HUES64 (cell line): ENCODE data around the gene CHMP3.

Experiments
- H3K27ac ChIP-seq: 2 replicates; pipeline ENCODE4 v1.7.0; 2013; ENCODE audit warnings: low read depth, low read length, inconsistent platforms
- H3K27me3 ChIP-seq: 2 replicates; pipeline ENCODE4 v1.6.1; 2013; ENCODE audit warnings: mild to moderate bottlenecking, low read length; ENCODE audit not compliant: insufficient read depth
- H3K36me3 ChIP-seq: 2 replicates; pipeline ENCODE4 v1.6.1; 2013; ENCODE audit warnings: mild to moderate bottlenecking, low read length; ENCODE audit not compliant: insufficient read depth
- H3K4me1 ChIP-seq: 2 replicates; pipeline ENCODE4 v1.6.1; 2013; ENCODE audit warnings: mild to moderate bottlenecking, low read length, moderate library complexity; ENCODE audit not compliant: insufficient read depth
- H3K4me3 ChIP-seq: 2 replicates; pipeline ENCODE4 v1.5.1; 2013; ENCODE audit warnings: mild to moderate bottlenecking, low read length, moderate library complexity
- H3K9ac ChIP-seq: 2 replicates; pipeline ENCODE4 v1.6.1; 2013; ENCODE audit warnings: mild to moderate bottlenecking, low read depth, low read length
- H3K9me3 ChIP-seq: 2 replicates; pipeline ENCODE4 v1.6.1; 2013; ENCODE audit warnings: low read depth, low read length; ENCODE audit not compliant: insufficient read depth
- WGBS: fragments of 150-250, 120-280 bp; methylation state at CpG from one replicate; pipeline ENCODE4 v1.1.7; 2013; ENCODE audit warnings: missing lambda C conversion rate; 5-methylcytosine and 5-hydroxymethylcytosine counted together

CHMP3 gene

GRCh38 chr2:86466306-86466705 is 96.9 kb downstream of the CHMP3 start:
- 97% methylated on average over 1 of the region's 1 CpG for WGBS

GRCh38 chr2:86464652-86465051 is 98.6 kb downstream of the CHMP3 start:
- no peaks in the 10 kb centered on the region for H3K9me3 ChIP-seq
- H3K27me3 ChIP-seq: no peaks in the 10 kb centered on the region
- H3K9ac ChIP-seq: no peak overlapping the region
- WGBS: 77% methylated on average over 3 of the region's 3 CpGs
- no peak overlapping the region for H3K4me3 ChIP-seq
- H3K36me3 ChIP-seq: peaks cover 100% of the 10 kb centered on the region
- no peaks in the 10 kb centered on the region for H3K4me1 ChIP-seq
- H3K27ac ChIP-seq: no peak overlapping the region

More at GRCh38 chr2:86466306-86466705, 96.9 kb downstream of the CHMP3 start:
- Histone ChIP-seq H3K9me3 (no peaks in the 10 kb centered on the region), H3K9ac (no peak overlapping the region), H3K4me1 (no peaks in the 10 kb centered on the region), H3K36me3 (peaks cover 99% of the 10 kb centered on the region), H3K27me3 (no peaks in the 10 kb centered on the region), H3K4me3 (no peak overlapping the region), H3K27ac (no peak overlapping the region)

- Histone ChIP-seq H3K9me3 (no peaks in the 10 kb centered on the region), H3K4me1 (no peaks in the 10 kb centered on the region), H3K27ac (no peak overlapping the region), H3K4me3 (no peak overlapping the region), H3K27me3 (no peaks in the 10 kb centered on the region), H3K36me3 (peaks cover 100% of the 10 kb centered on the region), H3K9ac (no peak overlapping the region)
- 96% methylated on average over 3 of the region's 3 CpGs for WGBS
These were observed 102.0 kb downstream of the CHMP3 start for GRCh38 chr2:86461042-86461743.

- no peaks in the 10 kb centered on the region for H3K4me1 ChIP-seq
- H3K27me3 ChIP-seq: no peaks in the 10 kb centered on the region
- no peaks in the 10 kb centered on the region for H3K9me3 ChIP-seq
- no peak overlapping the region for H3K4me3 ChIP-seq
- WGBS: 97% methylated on average over 3 of the region's 5 CpGs
- H3K27ac ChIP-seq: no peak overlapping the region
- H3K36me3 ChIP-seq: peaks cover 99% of the 10 kb centered on the region
- H3K9ac ChIP-seq: no peak overlapping the region
These were observed 108.1 kb downstream of the CHMP3 start for GRCh38 chr2:86455181-86455580.

- peaks cover 96% of the 10 kb centered on the region for H3K36me3 ChIP-seq
- H3K27ac ChIP-seq: no peak overlapping the region
- H3K9ac ChIP-seq: no peak overlapping the region
- H3K9me3 ChIP-seq: no peaks in the 10 kb centered on the region
- no peaks in the 10 kb centered on the region for H3K27me3 ChIP-seq
- H3K4me1 ChIP-seq: no peaks in the 10 kb centered on the region
- no peak overlapping the region for H3K4me3 ChIP-seq
These were observed 109.0 kb downstream of the CHMP3 start for GRCh38 chr2:86454238-86454637.

GRCh38 chr2:86453836-86454235 is 109.4 kb downstream of the CHMP3 start:
- WGBS: 88% methylated on average over 2 of the region's 2 CpGs
- peaks cover 1% of the 10 kb centered on the region; the same call in 1 of the 2 replicates for H3K4me1 ChIP-seq
- no peak overlapping the region for H3K4me3 ChIP-seq
- H3K9ac ChIP-seq: no peak overlapping the region
- peaks cover 92% of the 10 kb centered on the region for H3K36me3 ChIP-seq
- H3K27me3 ChIP-seq: no peaks in the 10 kb centered on the region
- no peaks in the 10 kb centered on the region for H3K9me3 ChIP-seq
- no peak overlapping the region for H3K27ac ChIP-seq
